SK-N-DZ (cell line): ENCODE measurements around the gene RUBCN.
"Not testable (repeated sequence)": the region's sequence is repeated elsewhere in the genome, so short reads cannot be mapped to it uniquely, and the experiment has no call there.

Experiments
- DNase-seq: peaks from one replicate; pipeline ENCODE4 v3.0.0-alpha.2; 2015; ENCODE audit warnings: low spot score

Gene RUBCN

DNA sequence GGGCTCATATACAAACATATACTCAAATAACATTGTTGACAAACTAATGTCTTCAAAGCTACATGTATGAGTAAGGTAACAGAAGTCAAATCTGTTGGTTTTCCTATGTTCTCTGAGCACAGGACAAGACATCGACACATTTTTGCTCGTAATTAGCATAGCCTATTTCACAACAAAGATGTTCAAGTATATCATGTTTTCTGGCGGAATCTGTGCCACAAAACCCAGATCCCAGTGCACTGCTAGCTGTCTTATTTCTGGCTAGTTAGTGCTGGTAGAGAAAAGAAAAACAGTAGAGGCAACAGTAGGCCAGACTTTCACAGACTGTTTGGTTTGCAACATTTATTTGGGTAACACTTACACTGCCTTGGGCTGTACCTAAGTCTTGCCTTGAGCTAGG is 51.2 kb downstream of the RUBCN start:
- no peak for DNase-seq

- no peak for DNase-seq
Observed at GRCh38 chr3:197683191-197683590, 53.5 kb downstream of the RUBCN start.

DNA sequence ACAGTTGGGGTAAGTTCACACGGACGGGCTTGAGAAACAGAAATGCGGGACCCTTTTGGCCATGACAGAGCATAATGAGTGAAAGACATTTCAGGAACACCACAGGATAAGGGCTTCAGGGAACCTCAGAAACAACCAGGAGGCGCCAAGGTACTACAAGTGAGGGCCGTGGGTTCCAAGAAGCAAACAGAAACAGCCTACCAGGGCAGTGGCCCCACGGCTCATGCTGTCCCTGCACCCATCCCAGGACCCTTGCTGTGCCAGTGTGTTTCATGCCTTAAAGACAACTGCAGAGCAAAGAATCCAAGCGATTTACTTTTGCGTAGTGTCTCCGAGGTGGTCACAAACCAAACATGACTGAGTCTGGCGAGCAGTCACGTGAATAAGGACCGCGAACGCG is 54.0 kb downstream of the RUBCN start:
- DNase-seq, result no peak

GRCh38 chr3:197680955-197681521 is 55.7 kb downstream of the RUBCN start:
- no peak for DNase-seq

GRCh38 chr3:197675951-197676350 is 60.8 kb downstream of the RUBCN start:
- DNase-seq, result no peak

- DNase-seq, result no peak
Observed at GRCh38 chr3:197675563-197675860, 61.2 kb downstream of the RUBCN start.

- DNase-seq, result no peak
Observed at GRCh38 chr3:197674741-197675562, 61.8 kb downstream of the RUBCN start.

- DNase-seq, result no peak
Observed at GRCh38 chr3:197673170-197673569, 63.5 kb downstream of the RUBCN start.

DNA sequence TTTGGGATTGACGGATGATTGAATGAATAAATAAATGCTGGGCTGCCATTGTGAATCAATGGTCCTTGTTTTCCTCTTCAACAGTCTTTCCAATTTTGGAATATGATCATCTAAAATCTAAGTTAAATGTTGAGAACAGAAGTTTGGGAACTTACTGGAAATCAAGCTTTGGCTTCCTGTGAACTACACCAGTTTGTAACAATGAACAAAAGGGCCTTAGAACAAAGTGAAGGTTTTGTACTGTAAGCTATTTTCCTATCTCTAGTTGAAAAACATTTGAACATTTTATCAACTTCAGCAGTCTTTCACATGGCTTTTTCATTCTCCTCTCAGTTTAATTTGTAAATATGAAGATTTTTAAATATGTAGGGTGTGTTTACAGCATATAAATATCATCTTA is 66.3 kb downstream of the RUBCN start:
- no peak for DNase-seq

- no peak for DNase-seq
Observed at GRCh38 chr3:197667968-197668367, 68.7 kb downstream of the RUBCN start.

- not testable (repeated sequence) for DNase-seq
Observed at GRCh38 chr3:197667293-197667692, 69.4 kb downstream of the RUBCN start.

- DNase-seq, result peak; percentile 19
Observed at GRCh38 chr3:197666221-197666842, 70.4 kb downstream of the RUBCN start.

GRCh38 chr3:197665549-197665948 is 71.2 kb downstream of the RUBCN start:
- not testable (repeated sequence) for DNase-seq

GRCh38 chr3:197665142-197665491 is 71.6 kb downstream of the RUBCN start:
- not testable (repeated sequence) for DNase-seq

DNA sequence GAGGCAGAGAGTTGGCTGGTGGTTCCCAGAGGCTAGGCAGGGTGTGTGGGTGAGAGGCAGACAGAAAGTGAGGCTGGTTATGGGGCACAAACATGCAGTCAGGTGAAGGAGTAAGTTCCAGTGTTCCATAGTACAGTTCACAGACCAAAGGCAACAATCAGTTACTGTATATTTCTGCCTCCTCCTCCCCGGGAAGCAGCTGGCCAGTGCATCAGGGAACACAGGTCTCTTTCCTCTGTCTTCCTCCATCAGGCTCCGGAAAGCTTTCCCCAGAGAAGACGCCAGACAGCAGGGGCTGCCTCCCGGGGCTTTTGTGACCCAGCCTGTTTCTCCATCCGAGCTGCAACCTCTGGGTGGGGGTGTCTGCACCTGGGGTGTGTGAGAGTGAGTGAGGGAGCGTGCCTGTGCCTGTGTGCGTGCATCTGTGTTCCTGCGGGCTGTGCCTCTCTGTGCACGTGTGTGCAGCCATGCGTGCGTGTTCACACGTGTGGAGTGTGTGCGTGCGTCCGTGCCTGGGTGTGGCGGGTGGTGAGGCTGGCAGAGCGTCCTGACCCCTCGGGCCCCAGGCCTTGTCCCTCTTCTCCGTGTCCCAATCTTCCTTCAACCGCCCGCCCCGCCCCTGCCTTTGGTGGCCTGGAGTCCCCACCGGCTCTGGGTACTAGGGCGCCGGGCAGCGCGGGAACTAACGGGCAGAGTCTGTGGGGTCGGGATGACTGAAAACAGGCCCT is 72.1 kb downstream of the RUBCN start:
- DNase-seq, result not testable (repeated sequence)

GRCh38 chr3:197663367-197664140 is 73.2 kb downstream of the RUBCN start:
- DNase-seq, result not testable (repeated sequence)

DNA sequence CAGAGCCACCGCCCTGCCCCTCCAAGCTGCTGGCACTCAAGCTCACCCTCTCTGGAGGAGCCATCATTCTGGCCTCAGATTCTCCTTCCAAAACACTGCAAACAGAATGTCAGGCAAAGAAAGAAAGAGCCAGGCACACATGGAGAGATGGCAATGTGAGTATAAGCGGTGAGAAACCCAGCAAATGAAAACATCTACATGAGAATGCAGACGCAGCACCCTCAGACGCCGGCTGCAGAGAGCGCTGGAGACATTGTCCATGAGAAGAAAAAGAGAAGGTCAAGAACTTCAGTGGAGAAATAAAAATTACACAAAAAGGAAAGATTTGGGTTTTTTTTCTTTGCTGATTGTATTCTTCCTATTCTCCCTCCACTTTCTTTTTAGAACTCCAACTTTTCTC is 74.4 kb downstream of the RUBCN start:
- DNase-seq, result not testable (repeated sequence)

GRCh38 chr3:197661874-197662273 is 74.8 kb downstream of the RUBCN start:
- DNase-seq, result not testable (repeated sequence)

- not testable (repeated sequence) for DNase-seq
Observed at GRCh38 chr3:197661234-197661834, 75.4 kb downstream of the RUBCN start.

DNA sequence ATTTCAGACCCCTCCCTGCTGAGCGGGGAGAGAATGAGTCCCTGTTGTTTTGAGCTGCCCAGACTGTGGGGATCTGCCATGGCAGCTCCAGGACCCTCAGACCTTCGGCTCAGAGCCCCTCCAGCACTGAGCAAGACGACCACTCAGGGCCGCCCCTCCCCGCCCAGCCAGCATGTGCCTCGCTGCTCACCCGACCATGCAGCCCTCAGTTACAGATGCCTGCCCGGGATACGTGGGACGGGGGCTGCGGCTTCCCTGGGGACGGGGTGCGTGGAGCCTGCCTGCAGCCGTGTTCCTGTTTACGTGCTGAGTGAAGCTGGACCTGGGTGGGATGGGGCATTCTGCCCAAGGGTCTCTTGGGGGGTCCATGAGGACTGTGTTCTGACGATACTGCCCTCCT is 77.0 kb downstream of the RUBCN start:
- DNase-seq, result peak; percentile 48

DNA sequence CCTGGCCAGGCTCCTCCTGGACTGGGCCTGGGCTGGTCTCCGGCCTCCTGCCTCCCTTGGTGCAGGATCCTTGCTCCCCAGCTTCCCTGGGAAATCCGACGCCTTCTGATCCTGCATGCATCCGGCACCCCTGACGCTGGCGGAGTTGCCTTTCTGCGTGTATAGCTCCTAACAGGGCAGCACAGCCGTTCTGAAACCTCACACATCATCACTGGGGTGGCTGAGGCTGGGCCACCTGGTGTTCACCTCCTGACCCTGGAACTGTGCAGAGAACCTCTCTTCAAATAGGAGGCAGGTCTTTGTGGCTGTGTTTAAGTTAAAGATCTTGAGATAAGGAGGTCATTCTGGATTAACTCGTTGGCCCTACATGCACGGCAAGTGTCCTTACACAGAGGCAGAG is 77.6 kb downstream of the RUBCN start:
- DNase-seq, result not testable (repeated sequence)
